LNCAP (cell line): Measurements from ENCODE around the gene TBC1D23.

Experiments used
- CTCF ChIP-seq: fragments of 450-650 bp; IDR thresholded peaks from 2 replicates; pipeline ENCODE4 v1.5.1; 2017; ENCODE audit warnings: mild to moderate bottlenecking

Gene TBC1D23

GRCh38 chr3:100352296-100353231 is 91.8 kb downstream of the TBC1D23 start:
- TF ChIP-seq CTCF, result no peak

GRCh38 chr3:100354850-100355249 is 94.1 kb downstream of the TBC1D23 start:
- no peak for TF ChIP-seq CTCF

- no peak for TF ChIP-seq CTCF
These were observed 97.6 kb downstream of the TBC1D23 start for GRCh38 chr3:100358413-100358812.

- TF ChIP-seq CTCF, result no peak
These were observed 98.2 kb downstream of the TBC1D23 start for GRCh38 chr3:100359035-100359434.

GRCh38 chr3:100360757-100361496 is 100.1 kb downstream of the TBC1D23 start:
- TF ChIP-seq CTCF, result no peak

- no peak for TF ChIP-seq CTCF
These were observed 101.1 kb downstream of the TBC1D23 start for GRCh38 chr3:100361897-100362296.

- TF ChIP-seq CTCF, result no peak
These were observed 103.6 kb downstream of the TBC1D23 start for GRCh38 chr3:100364421-100364820.
